GM21423 (cell line): ENCODE data around the gene TMEM147.
"Not testable (repeated sequence)": the region's sequence is repeated elsewhere in the genome, so short reads cannot be mapped to it uniquely, and the experiment has no call there.

ENCODE experiments used
- ATAC-seq: cut with Tn5 transposase; IDR thresholded peaks from one replicate; pipeline ENCODE4 v1.9.1; 2021; ENCODE audit warnings: mild to moderate bottlenecking, moderate library complexity; ENCODE audit not compliant: unreplicated experiment

Gene TMEM147

GRCh38 chr19:35561436-35561835 is 16.0 kb downstream of the TMEM147 start:
- ATAC-seq: no peak

- no peak for ATAC-seq
Observed at GRCh38 chr19:35562336-35562735, 16.9 kb downstream of the TMEM147 start.

GRCh38 chr19:35562776-35563175 is 17.4 kb downstream of the TMEM147 start:
- ATAC-seq: no peak

GRCh38 chr19:35563207-35563829 is 17.9 kb downstream of the TMEM147 start, which contains the start of gene ATP4A:
Gene ATP4A, minus strand, starts transcription at chr19:35563658. Its CDS starts 29 bp downstream, at chr19:35563629.
- ATAC-seq: no peak

- no peak for ATAC-seq
Observed at GRCh38 chr19:35565016-35565856, 19.8 kb downstream of the TMEM147 start.

- ATAC-seq: no peak
Observed at GRCh38 chr19:35566738-35567137, 21.3 kb downstream of the TMEM147 start.

- ATAC-seq: no peak
Observed at GRCh38 chr19:35569281-35569781, 23.9 kb downstream of the TMEM147 start.

GRCh38 chr19:35571406-35571965 is 26.1 kb downstream of the TMEM147 start:
- ATAC-seq: no peak

- no peak for ATAC-seq
Observed at GRCh38 chr19:35577918-35578317, 32.5 kb downstream of the TMEM147 start.

- ATAC-seq: no peak
Observed at GRCh38 chr19:35578707-35579106, 33.3 kb downstream of the TMEM147 start.

GRCh38 chr19:35582760-35583159 is 37.3 kb downstream of the TMEM147 start:
- no peak for ATAC-seq

- ATAC-seq: no peak
Observed at GRCh38 chr19:35585848-35586247, 40.4 kb downstream of the TMEM147 start, which contains the start of gene PMIS2. Gene PMIS2, plus strand, starts transcription at chr19:35586173. Its CDS starts 87 bp downstream, at chr19:35586260.

- ATAC-seq: no peak
Observed at GRCh38 chr19:35587321-35587720, 41.9 kb downstream of the TMEM147 start.

- no peak for ATAC-seq
Observed at GRCh38 chr19:35590875-35591274, 45.4 kb downstream of the TMEM147 start.

GRCh38 chr19:35592226-35592625 is 46.8 kb downstream of the TMEM147 start:
- no peak for ATAC-seq

- not testable (repeated sequence) for ATAC-seq
Observed at GRCh38 chr19:35595026-35595425, 49.6 kb downstream of the TMEM147 start.

- no peak for ATAC-seq
Observed at GRCh38 chr19:35595928-35596327, 50.5 kb downstream of the TMEM147 start.

GRCh38 chr19:35596366-35596999 is 51.1 kb downstream of the TMEM147 start:
- no peak for ATAC-seq
